ENCODE results near the gene MDFI.
"Not testable (repeated sequence)": the region's sequence is repeated elsewhere in the genome, so short reads cannot be mapped to it uniquely, and the experiment has no call there.

MDFI gene

DNA sequence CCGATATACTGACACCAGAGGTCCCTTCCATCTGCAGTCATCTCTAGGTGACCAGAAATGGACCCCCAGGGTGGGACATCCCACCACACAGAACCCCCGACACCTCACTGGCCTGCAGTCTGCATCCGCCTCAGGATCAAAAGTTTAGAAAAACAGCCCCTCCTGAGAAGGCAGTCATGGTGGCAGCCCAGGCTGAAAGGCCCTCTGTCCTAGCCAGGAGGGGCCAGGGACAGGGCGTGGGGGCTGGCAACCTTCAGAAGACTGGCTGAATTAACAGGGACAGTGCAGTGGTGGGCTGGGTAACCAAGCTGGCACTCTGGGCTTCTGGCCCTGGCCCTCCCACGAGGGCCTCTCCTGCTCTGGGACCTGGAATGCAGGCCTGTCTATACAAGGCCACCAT, 34.3 kb upstream of the MDFI start:
- DNase-seq = no peak

DNA sequence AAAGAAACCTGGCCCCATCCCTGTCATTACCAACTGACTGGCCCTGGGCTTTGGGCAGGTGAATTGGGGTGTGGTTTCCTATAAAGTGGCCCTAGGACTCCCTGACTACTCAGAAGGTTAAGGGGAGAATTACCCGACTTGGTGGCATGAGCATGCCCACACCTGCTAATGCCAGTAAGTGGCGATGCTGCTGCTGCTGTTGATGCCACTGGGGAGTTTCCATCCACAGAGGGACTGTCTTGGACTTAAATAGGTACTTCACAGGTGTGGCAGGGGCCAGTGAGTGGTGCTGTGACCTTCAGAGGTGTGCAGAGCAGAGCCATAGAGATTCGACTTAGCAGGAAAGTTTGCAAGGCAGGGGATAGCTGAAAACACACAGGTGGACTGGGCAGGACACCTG, 32.6 kb upstream of the MDFI start:
- DNase-seq = no peak

DNA sequence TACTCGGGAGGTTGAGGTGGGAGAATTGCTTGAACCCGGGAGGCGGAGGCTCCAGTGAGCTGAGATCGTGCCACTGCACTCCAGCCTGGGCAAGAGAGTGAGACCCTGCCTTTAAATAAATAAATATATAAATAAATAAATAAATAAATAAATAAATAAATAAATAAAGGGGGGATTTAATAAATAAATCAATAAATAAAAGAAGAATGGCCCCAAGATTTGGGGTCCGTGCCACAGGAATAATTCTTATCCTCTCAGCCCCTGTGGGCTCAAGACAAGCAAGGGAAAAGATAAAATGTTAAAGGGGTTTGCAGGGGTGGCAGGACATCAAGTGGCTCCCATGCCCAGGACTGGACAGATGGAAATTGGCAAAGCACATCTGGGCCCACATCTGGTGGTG, 31.2 kb upstream of the MDFI start:
- no peak for DNase-seq

DNA sequence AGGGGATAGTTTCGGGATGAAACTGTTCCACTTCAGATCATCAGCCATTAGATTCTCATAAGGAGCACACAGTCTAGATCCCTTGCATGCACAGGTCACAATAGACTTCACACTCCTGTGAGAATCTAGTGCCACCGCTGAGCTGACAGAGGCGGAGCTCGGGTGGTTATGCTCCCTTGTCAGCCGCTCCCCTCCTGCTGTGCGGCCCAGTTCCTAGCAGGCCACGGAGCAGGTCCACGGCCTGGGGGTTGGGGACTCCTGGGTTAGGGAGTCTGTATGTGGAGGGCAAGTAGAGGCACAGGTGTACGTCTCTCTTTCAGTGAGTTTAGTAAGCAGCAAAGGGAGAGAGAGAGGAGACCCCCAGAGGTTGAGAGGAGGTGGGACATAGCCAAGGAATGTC, 30.5 kb upstream of the MDFI start:
- DNase-seq = no peak

DNA sequence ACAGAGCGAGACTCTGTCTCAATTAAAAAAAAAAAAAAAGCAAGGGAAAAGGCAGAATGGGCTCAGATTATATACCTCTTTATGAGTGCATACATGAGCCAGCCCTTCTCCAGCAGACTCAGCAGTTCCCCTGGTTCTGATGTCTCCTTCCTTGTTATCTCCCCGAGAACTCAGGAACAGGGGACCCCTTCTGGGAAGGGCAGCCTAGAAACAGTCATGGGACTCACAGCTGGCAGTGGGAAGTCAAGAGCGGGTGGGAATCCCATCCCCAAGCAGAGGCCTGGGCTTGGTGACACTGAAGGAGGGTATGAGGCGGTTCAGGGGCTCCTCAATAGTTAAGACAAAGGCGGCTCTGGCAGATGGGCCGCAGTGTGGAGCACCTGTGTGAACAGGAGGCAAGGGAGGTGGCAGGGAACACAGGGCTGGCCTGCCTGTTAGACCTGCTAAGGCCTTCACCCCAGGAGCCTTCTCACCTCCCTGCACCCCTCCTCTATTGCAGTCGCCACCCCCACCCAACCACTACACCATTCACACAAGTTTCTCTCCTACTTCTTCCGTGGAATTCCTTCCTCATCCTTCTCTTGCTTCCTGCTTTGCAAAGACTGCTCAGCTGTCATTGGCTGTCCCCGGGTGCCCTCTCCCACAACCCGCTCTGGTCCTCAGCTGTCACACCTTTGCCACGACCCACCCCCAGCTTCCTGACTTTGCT, 29.7 kb upstream of the MDFI start:
- DNase-seq = no peak

DNA sequence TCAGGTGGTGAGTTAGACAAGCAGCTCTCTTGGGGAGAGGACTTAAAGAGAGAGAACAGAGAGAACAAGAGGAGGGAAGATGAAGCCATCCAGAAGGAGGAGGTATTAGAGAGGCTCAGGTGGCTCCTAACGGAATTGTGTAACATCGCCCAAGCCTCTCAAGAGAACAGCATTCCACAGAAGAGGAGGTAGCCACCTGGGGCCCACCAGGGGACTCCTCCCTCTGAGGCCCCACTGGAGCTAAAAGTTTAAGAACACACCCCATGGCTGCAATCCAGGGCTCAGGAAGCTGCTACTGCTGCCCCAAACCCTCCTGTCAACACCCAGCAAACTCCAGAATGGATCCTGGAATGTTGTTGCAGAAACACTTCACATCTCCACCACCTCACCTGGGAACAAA, 23.6 kb upstream of the MDFI start:
- no peak for DNase-seq

GRCh38 chr6:41615311-41615710, 23.0 kb upstream of the MDFI start:
- no peak for DNase-seq

DNA sequence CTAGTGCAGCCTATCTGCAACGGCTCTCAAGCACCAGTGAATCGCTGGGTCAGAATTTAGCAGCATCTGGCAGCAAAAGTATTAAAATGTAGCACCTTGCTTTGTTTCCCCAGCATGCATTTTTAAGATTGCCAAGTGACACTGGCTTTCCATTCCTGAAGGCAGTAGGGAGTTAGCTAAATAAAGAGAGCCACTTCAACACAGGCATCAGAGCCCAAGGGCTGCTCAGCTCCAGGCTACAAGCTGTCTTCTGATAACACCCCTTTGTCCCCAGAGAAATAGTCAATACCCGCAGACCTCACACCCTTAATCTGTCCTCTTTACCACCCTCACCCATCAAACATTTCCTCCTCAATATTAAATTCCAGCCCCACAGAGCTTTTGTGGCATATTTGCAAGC, 19.7 kb upstream of the MDFI start:
- DNase-seq = no peak

GRCh38 chr6:41619193-41619592, 19.1 kb upstream of the MDFI start:
- not testable (repeated sequence) for DNase-seq

DNA sequence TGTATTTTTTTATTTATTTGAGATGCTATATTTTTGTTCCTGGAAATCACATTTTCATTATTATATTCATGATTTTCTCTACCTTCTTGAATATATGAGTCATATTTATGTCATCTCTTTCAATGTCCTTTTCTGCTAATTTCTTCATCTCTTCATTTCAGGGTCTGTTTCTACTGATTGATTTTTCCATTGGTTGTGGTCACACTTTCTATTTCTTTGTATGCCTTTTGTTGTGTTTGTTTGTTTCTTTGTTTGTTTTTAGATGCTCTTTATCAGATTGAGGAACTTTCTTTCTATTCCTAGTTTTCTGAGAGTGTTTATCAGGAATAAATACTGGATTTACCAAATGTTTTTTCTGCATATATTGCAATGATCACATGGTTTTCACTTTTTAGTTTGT, 16.9 kb upstream of the MDFI start:
- DNase-seq = no peak

DNA sequence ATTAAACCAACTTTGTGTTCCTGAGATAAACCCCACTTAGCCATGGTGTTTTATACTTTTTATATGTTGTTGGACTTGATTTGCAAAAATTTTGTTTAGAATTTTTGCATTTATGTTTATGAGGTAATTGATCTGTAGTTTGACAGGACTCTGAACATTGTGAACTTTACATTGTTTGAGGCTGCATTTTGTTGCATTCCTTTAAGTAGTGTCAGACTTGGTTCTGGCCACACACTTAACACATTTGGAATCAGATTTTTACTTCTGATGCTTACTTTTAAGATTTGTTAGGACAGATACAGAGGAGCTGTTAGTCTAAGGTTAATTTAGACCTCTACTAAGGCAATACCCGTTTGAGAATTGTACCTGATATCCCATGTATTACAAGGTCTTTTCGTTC, 16.5 kb upstream of the MDFI start:
- DNase-seq = no peak

DNA sequence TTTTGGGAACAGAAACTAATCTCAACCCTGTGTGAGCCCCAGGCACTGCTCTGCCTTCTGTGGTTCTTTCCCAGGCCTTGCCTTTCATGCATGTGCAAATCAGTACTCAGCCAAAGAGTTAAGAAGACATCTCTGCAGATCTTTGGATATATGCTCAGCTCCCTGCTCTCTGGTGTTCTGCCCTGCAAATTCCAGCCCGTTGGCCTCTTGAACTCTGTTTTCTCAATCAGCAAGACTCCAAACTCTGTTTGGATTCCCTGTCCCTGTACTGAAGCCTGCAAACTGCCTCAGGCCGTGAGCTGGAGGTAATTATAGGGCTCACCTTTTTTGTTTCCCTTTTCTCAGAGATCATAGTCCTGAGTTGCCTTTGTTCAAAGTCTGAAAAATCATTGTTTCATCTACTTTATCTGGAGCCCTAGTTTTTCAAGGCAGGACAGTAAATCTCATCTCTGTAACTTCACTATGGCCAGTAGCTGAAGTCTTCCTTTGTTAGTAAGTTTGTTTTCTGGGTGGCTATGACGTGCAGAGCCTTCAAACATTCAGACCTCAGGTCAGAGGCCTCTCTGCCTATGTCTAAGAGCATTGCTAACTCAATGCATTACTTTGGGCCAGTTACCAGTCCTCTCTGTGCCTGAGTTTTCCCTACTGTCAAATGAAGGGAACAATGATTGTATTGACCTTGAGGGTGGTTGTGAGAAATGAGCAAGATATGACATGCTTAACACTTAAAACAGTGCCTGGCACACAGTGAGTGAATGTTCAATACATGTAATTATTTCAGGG, 15.9 kb upstream of the MDFI start:
- no peak for DNase-seq

DNA sequence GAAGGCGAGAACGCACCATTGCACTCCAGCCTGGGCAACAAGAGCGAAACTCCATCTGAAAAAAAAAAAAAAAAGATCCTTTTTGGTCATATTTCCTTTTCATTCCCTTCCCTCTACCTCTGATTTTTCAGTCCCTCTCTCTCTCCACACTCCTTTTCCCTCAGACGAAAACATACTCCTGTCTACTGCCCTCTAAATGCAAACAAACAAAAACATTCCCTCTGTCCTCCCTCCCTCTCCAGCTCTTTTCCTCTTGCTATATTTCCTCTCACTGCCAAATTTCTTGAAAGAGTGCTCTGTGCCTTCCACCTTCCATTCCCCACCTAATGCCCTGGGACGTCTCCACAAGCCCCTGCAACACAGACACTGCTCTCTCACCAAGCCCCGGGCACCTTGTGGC, 14.9 kb upstream of the MDFI start:
- DNase-seq = no peak

DNA sequence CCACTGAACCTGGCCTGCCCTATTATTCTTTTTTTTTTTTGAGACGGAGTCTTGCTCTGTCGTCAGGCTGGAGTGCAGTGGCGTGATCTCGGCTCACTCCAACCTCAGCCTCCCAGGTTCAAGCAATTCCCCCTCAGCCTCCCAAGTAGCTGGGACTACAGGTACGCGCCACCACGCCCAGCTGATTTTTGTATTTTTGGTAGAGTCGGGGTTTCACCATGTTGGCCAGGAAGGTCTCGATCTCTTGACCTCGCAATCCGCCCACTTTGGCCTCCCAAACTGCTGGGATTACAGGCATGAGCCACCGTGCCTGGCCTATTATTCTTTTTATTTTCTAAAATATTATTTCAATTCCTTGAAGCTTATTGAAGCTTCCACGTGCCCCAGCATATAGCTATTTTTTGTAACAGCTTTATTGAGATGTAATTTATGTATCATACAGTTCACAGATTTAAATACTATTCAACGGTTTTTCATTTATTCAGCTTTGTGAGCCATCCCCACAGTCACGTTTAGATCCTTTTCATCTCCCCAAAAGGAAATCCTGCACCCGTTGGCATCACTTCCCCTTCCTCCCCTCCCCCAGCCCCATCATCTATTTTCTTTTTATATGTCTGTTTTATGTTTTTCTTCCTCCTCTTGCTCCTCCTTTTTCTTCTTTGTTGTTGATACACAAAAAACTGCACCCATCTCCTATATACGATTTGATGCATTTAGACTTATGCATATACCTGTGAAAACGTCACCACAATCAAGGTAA, 13.5 kb upstream of the MDFI start:
- no peak for DNase-seq

DNA sequence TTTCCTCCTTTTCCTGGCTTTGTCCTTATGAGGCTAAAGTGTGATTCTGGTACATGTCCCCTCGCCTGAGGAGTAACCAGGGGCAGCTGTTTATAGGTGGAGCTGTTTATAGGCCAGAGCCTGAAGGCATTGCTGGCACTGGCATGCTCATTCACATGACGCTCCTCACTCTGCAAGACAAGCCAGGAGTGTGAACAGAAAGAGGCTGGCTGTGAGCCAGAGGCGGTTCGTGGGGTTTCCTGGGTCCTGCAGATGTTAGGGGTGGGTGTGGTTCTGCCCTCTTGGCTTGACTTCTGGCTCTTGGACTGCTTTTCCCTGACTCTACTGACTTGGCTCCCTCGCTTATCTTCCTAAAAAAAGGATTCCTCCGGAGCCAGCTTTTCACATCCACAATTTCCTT, 12.8 kb upstream of the MDFI start:
- no peak for DNase-seq

- no peak for DNase-seq
These were observed 12.2 kb upstream of the MDFI start for GRCh38 chr6:41626022-41626421.

GRCh38 chr6:41626917-41627316, 11.4 kb upstream of the MDFI start:
- no peak for DNase-seq

DNA sequence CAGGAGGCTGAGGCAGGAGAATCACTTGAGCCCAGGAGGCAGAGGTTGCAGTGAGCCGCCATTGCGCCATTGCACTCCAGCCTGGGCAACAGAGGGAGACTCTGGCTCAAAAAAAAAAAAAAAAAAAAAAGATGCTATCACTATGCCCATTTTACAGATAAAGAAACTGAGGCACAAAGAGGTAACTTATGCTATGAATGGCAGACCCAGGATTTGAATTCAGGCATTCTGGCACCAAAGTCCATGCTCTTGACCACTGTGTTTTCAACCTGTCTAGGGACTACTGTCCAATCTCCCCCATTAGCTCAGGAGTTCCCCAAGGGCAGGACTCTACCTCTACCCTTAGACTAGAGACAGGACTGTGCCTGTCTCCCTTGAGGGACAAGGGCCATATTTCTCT, 9.1 kb upstream of the MDFI start:
- no peak for DNase-seq

DNA sequence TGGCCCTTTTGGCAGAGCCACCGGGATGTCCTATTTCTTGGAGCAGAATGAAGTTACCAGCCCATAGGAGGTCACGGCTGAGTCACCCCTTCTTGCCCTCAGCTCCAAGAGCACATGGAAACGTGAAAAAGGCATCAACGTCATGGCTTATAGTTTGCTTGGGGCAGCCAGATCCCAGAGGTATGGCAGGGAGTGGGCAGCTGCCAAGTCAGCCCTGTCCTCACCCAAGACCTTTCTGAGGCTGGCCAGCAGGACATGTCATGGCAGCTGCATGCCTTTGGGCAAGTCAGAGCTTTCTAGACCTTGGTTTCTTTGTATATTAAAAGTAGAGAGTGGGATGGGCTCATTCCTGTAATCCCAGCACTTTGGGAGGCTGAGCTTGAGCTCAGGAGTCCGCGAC, 8.2 kb upstream of the MDFI start:
- no peak for DNase-seq

- no peak for DNase-seq
These were observed 7.3 kb upstream of the MDFI start for GRCh38 chr6:41630946-41631345.

DNA sequence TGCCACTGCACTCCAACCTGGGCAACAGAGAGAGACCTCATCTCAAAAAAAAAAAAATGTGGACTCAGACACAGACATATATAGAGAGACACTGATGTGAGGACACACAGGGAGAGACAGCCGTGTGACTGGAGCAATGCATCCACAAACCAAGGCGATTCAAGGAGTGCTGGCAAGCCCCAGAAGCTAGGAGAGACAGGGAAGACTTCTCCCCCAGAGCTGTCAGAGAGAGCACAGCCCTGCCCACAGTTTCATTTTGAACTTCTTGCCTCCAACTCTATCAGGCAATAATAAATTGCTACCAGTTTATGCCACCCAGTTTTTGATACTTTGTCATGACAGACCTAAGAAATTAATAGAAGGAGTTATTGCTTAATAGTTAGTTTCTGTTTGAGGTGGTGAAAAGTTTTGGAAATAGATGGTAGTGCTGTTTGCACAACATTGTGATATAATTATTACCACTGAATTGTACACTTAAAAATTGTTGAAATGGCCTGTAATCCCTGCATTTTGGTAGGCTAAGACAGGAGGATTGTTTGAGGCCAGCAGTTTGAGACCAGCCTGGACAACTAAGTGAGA, 5.1 kb upstream of the MDFI start:
- no peak for DNase-seq

GRCh38 chr6:41634657-41635056, 3.6 kb upstream of the MDFI start:
- DNase-seq = peak; percentile 40

DNA sequence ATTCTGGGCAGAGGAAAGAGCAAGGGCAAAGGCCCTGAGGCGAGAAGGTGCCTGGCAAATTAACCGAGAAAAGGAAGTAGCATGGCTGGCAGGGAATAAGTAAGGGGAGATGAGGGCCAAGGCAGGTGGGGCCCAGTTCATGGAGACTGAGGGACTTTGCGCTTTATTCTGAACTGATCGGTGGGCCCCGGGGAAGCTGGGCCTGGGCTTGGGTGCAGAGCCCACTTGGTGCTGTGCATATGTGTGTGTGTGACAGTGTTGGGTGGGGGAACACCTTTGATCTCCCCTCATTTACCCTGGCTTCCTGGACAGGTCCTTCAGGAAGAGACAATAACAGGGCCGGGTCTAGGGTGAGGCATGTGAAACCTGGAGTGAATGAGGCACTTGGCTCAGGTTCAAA, 2.9 kb upstream of the MDFI start:
- DNase-seq = no peak

DNA sequence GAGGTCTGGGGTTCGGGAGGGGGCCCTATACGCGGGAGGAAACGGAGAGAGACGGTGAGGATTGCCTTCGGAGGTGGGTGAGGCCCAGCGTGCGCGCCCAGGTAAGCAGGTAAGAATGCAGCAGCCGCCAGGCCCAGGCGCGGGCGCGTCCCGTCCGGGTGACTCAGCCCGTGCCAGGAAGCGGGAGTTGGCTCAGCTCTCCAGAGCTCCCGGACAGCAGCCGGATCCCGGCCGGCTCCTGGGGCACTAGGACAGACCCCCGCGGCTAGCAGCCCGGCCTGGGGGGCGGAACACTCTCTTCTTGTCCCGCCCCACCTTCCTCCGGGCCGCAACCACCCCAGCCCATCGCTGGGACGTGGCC, 1.5 kb upstream of the MDFI start:
- DNase-seq = no peak
